Inflammatory macrophage treated with lipopolysaccharide for 1 hour (primary cell): ENCODE results near the gene IGSF23.

Experiments used
- DNase-seq, 2 donors: peaks; one replicate each; pipeline ENCODE4 v3.0.0-alpha.2; 2020 to 2022

The IGSF23 gene, protein sequence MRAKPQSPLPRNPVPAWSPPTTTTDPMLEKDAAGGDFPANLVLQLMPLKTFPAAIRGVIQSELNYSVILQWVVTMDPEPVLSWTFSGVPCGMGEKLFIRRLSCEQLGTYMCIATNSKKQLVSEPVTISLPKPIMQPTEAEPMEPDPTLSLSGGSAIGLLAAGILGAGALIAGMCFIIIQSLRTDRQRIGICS

DNA sequence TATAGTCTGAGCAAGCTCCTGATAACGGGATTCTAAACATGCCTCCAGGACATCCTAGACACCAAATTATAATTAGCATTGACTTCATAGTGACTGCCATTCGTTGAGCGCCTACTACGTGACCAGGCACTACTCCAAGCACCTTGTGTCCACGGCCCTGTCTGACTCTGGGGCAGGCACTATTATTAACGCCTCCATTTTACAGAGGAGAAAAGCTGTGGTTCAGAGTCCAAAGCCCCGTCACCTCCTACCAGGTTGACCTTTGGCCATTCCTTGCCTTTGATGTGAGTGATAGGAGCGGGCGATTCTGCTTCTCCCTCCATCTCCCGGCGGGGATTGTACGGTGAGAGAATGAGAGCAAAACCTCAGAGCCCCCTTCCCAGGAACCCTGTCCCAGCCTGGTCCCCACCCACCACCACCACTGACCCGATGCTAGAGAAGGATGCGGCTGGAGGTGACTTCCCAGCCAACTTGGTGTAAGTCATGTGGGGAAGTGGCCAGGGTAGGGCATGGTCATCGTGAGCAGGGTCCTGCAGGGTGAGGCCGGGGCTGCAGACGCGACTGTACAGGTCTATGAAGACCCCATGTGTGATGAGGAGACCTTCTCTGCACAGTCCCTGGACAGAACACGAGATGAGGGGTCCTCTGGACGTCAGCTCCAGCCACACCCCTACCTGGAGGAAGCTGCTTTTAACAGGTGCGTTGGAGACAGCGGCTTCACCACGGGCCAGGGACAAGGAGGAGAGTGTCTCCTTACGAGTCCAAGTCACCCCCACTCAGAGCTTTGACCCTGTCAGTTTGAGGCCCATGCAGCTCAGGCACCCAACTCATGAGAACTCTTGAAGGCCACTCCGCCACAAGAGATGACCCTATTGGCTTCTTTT lies at the start of gene IGSF23:
Gene IGSF23, plus strand, starts transcription at position 269 of the 884 bp plus-strand sequence. Its CDS starts 83 bp downstream, at position 352.
- DNase-seq = no peak

DNA sequence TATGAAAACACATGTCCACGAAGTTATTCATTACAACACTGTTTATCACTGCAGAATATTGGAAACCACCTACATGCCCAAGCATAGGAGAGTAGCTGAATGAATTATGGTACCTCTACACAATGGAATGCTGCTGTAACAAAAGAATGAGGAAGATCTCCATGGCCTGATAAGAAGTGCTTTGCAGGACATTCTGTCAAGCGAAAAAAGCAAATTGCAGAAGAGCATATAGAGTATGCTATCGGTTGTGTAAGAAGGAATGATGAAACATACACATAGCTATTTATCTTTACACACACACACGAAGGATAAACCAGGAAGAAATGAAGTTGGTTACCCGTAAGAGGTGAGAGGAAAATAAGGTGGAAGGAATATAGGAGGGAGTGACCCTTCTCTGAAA lies 46.4 kb upstream of the IGSF23 start:
- DNase-seq = peak; percentile 28 to 31

DNA sequence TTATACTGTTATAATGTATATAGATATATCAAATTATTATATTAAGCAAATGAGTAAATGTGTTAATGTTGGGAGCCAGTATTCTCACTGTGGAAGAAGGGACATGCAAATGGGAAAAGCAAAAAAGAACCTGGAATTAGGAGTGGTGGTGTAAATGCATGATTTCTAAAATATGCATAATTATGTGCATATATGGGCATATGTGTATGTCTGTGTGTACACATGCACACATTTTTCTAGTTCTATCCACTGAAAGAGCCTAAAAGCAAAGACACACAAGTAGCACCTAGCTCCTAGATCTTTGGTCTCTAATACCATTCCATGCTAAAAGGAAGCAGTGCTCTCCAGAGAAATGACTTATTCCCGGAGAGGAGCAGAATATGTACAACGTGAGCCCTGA lies 45.6 kb upstream of the IGSF23 start:
- DNase-seq = no peak

DNA sequence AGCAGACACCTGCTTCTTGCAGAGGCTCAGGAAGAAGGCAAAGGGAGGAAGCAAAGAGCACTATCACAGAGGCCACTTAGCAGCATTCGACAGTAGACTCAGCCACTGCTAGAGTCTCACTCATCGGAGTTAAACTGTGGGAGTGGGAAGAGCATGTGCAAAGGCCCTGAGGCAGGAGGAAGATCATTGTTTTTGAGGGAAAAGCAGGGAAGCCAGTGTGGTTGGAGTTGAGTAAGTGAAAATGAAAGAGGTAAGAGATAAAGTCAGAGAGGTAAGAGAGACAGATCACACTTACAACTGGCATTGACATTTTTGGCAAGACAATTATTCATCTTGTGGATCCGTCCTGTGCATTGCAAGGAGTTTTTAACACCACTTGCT lies 42.8 kb upstream of the IGSF23 start:
- no peak for DNase-seq

DNA sequence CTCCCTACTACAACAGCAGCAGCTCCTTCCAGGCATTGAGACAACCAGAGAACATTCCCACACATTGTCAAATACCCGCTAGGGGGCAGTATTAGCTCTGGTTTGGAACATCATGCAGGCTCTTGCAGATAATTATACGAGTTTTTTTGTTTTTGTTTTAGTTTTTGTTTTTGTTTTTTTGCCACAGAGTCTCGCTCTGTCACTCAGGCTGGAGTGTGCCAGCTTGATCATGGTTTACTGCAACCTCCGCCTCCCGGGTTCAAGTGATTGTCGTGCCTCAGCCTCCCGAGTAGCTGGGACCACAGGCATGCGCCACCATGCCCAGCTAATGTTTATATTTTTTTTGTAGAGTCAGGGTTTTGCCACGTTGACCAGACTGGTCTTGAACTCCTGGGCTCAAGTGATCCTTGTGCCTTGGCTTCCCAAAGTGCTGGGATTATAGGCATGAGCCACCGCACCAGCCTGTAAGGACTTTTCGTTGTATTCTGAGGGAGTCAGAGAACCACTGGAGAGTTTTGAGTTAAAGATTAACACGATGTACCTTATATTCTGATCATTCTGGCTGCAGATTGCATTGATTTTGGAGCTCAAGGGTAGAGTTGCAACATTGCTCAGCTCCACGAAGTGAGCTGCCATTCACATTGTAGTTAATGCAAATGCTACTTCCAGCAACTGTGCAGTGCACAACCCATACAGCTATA lies 42.2 kb upstream of the IGSF23 start:
- DNase-seq = peak; percentile 67 to 98

DNA sequence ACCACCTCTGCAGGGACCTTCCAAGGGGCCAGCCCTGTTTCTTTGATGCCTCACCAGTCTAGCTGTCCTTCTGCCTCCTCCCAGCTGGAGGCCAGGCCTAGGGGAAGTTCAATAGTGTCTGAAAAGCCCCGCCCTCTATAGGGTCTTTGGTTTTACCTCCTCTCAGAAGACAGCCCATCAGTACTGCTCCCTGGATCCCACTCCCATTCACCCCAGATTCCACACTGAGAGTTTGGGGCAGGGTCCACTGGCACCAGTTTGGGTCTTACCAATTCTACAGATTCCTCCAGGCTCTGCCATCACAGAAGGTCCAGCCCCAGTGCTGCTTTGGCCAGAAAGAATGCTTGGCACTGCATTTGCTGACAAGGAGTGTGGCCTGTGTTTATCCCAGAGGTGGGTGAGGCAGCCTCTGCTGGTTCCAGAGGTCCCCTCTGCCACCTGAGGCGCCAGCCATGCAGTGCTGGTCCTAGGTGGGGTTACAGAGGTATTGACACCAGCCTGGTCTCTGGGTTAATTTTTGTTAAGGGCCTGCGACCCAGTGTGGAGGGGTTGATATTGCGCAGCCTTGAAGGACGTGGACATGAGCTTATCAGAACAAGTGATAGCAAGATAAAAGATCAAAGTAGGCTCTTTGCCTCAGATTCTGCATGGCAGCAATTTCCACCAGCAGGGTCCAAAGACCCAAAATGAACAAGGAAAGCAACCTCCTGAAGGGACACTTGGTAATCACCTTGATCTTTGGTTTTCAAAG lies 41.4 kb upstream of the IGSF23 start:
- DNase-seq = no peak

DNA sequence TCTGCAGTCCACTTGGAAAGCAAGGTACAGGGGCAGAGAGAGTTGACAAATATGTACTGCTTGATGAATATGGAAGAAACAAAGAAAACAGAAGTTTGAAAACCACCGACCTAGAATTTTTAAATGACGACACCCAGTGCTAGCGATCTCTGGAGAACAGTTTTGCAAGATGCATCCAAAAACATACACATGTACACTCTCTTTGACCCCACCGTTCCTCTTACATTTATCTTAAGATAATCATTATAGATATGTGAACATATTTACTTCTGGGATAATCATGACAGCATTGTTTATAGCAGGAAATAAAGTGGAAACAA lies 40.8 kb upstream of the IGSF23 start:
- peak; percentile 39 to 57 for DNase-seq

DNA sequence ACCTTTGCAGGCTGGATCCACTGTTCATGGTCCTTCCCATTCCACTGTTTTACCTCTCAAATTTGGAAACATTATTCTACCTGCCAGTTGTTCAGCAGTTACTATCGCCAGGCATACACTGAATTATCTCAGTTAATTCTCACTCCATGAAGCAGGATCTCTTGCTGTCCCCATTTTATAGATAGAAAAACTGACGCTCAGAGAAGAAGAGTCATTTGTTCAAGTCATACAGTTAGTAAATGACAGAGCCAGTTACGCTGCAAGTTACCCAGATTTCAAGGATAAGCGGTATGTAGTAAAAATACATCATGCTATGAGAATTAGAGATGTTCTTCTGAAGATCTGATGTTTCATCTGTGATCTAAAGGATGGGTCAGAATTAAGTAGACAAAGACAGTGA lies 40.2 kb upstream of the IGSF23 start:
- DNase-seq = no peak

DNA sequence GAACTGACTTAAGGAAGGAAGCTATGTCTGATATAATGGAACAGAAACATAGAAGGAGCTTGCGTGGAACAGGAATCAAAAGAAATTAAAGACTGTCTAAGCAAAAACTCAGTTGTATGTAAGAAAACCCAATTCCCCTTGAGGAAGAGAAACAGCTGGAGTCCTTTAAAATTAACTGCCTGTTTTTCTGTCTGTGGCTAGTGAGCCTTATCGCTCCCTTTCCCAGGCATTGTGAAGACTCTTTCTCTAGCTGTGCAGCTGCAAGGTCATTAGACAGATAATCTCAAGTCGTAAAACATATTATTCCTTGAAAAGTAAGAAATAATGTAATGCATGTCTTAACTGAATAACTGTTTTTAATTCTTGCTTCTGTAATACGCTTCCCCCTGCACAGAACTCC lies 39.7 kb upstream of the IGSF23 start:
- no peak for DNase-seq

DNA sequence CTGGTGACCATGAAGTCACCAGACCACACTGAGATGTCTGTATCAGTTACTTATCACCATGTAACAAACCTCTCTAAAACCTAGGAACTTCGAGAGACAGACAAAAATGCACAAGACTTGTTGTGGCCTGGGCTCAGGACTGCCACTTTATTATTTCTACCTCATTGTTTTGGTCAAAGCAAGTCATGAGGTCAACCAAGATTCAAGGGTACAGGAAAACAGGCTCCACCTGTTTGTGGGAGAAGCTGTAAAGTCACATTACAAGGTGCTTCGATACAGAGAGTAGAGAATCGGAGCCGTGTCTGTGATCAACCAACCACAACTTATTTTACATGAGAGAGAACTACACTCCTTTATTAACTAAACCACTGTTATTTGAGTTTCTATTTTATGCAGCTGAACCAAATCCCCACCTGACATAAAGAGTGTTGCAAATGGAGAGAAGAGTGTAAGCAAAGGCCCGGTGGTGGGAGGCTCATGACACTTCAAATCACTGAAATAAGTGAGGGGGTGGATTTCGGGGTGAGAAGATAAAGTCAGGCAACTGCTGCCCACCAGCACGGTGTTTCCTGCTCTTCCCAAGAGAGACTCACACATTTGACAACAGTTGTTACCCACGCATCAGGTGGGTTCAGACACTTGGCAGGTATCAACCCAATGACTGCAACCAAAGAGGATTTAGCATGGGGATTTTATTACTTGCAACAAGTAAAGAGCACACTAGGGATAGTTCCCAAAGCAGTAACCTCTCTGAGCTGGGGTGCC lies 39.0 kb upstream of the IGSF23 start:
- DNase-seq = no peak

DNA sequence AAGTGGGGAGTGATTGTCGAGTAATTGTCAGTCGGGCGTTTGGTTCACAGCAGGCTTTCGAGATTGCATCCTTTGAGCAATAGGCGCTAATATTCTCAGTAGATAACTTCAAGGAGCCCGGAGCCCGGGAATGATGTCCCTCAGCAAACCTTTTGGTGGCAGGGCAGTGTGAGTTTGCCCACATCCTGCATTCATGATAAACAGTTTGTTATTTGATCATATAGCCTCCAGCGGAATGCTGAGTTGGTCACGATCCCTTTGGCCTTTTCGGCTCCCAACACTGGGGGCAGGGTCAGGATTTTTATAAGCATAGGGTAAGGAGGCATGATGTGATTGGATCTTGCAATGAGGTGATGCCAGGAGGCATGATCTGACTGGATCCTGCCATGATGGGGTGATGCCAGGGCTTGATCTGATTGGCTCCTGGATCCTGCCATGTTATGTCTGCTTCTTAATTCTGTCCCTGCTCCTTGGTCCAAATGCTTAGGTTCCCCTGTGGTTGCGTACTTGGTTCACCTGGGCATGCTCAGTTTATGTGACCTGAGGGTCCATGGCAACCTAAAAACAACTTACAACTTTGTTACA lies 38.2 kb upstream of the IGSF23 start:
- no peak for DNase-seq

DNA sequence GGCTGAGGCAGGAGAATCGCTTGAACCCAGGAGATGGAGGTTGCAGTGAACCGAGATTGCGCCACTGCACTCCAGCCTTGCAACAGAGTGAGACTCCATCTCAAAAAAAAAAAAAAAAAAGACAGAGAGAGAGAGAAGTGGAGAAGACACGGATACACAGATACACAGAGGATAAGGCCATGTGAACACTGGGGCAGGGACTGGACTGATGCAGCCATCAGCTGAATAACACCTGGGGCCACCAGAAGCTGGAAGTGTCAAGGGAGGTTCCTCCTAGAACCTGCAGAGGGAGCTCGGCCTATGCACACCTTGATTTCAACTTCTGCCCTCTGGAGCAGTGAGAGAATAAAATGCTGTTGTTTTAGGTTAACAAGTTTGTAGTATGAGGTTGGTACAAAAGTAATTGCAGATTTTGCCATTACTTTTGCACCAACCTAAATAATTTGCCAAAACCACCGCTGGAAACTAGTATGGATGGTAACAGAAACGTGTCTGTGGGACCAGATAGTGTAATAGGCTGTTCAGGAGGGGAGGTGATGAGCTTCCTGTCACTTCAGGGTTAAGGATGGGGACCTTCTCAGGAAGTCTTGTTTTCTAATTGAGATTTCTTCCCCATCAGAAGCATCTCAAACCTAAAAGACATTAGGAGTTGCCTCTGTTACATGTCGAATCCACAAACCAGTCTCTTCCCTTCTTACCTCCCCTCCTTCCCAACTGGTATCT lies 36.4 kb upstream of the IGSF23 start:
- no peak for DNase-seq

DNA sequence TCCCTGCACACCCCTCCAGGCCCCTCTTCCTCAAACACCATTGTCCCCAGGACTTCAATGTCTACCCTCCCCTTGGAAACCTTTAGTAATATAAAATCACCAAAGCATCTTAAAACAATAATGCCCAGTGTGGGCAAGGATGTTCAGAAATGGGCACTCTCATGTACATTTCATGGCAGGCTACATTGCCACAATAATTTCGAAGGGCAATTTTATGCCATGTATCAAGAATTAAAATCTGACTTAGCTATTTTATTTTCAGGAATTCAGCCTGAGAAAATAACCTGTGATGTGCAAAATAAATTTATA lies 35.8 kb upstream of the IGSF23 start:
- no peak for DNase-seq

DNA sequence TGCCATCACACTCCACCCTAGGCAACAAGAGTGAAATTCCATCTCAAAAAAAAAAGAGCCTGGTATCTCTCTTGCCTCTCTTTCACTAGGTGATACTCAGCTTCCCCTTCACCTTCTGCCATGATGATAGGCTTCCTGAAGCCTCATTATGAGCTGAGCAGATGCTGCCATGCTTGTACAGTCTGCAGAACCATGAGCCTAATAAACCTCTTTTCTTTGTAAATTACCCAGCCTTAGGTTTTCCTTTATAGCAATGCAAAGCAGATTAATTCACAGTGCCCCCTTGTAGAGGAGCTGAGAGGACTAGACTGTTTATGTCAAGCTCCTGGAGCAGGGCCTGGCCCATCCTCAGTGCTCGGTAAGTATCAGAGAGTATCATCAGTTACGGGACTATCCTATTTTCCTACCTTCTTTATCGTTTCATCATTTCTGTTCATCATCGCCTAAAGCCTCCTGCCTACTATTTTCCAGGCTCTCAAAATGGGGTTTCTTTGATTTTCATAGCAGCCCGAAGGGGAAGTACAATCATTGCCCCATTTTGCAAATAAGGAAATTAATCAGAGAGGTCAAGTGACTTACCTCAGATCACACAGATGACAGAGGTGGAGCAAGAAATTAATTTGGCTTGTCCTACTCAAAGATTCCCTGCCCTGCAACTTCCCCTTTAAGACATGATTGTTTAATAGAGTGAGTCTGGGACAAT lies 33.5 kb upstream of the IGSF23 start:
- DNase-seq = peak in 1 of 2 donors; percentile 45

DNA sequence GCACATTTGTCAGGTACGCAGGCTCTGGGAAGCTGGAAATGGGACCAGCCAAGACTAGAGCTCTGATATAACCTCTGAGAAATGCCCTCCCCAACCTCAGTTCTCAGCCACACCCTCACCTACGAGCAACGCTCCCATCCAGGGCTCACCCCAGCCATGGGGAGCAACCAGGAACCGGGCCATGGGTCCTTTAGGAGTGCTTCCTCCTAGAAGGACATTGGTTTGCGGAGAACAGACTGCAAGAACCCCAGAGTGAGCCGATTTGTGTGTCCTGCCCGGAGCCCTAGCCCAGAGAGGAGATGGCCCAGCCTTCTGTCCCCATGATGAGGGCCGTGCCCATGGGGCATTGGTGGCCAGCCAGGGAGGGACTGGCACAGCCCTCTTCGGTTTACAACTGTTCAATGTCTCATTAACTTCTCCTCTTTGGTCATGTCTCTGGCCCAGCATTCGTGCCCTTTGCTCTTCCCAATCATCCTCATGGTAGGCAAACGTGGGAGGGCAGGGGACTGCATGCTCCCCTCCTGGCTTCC lies 32.9 kb upstream of the IGSF23 start:
- no peak for DNase-seq

DNA sequence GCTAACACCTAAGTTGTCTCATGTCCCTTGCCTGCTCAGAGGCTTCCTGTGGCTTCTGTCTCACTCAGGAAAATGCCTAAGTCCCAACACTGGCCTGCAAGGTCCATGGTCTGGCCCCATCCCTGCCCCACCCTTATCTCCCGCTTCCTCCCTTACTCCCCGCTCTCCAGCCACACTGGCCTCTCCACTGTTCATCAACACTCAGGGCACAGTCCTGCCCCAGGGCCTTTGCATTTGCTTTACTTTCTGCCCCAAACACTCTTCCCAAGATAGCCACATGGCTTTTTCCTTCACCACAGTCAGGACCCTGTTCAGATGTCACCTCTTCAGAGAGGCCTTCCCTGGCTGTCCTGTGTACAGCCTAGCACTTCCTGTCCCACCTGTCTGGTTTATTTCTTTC lies 32.1 kb upstream of the IGSF23 start:
- no peak for DNase-seq

DNA sequence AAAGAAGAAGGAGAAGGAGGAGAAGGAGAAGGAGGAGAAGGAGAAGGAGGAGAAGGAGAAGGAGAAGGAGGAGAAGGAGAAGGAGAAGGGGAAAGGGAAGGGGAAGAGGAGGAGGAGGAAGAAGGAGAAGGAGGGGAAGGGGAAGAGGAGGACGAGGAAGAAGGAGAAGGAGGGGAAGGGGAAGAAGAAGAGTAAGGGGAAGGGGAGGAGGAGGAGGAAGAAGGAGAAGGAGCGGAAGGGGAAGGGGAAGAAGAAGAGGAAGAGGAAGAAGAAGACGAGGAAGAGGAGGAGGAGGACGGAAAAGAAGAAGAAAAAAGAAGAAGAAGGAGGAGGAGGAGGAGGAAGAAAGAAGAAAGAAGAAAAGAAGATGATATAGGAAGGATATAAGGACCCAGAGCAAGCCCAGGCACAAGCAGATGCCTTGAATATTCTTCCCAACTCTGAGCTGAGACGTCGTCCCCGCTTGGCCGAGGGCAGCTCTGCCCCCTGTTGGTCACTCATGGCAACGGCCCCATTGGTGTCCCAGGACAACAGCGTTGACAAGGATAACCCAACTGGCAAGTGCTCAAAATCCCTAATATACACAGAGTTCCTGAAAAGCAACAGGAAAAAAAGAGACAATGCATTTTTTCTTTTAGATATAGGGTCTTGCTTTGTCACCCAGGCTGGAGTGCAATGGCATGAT lies 30.6 kb upstream of the IGSF23 start:
- DNase-seq = peak in 1 of 2 donors; percentile 20

DNA sequence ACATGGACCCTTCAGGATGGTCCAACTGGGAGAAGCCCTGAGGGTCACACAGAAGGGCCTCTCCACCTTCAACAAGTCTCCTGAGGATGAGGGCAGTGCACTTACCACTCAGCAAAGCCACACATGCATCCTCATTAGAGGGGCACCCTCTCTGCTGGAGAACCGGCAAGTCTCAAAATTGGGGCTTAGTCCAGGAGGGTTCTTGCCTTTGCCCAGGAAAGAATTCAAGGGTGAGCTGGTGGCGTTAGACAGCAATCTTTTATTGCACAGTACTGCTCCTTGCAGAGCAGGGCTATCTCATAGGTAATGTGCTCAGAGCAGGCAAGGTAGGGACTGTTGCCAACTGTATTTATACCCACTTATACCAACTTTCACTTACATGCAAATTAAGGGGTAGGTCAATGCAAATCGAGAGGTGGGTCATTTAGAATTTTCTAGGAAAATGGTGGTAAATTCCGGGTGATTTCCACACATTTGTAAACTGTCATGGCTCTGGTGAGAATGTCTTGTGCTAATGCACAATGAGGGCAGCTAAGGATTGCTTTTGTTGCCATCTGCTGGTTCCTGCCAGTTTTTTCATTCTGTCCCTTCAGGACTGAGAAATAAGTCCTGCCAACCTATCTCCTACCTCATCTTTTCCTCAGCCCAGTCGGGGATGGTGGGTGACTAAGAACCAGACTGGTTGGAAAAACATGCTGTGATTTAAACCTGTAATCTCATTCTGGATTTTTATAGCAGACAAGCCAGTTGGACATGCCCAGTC lies 27.8 kb upstream of the IGSF23 start:
- DNase-seq = peak; percentile 25 to 51
